HG02943 (cell line): ENCODE data around the gene ZC3H8.

Experiments used
- ATAC-seq: cut with Tn5 transposase; IDR thresholded peaks from one replicate; pipeline ENCODE4 v1.9.1; 2021; ENCODE audit warnings: mild to moderate bottlenecking, low read depth, moderate library complexity; ENCODE audit not compliant: unreplicated experiment

Gene ZC3H8

DNA sequence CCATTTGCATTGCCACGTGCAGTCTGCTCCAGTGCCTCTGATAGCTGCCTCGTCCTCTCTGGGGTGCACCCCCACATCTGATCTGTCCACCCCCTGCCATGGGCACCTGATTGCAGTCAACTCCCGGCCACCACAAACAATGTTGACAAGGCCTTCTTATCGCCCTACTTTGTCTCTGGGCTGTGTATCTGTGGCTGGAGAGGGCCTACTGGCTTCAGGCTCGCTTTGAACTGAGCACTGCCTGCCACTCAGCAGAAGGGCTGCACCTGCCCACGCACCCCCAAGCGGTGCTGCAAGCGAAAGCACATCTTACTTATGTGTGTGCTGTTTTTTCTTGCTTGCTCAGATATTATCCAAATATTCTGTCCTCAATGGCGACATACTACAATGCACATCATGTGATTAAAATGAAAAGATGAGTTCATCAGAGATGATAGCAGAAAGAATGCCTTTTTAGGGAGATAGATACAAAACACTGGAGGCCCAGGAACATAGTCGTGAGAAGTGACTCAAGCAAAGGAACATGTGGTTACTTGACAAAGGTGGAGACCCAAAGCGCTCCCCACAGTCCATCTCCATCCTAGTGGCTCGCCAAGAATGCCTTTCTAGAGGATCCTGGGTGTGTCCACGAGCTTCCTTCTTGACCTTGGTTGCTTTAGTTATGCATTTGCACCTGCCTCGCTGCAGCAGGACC is 87.9 kb downstream of the ZC3H8 start:
- ATAC-seq = no peak

DNA sequence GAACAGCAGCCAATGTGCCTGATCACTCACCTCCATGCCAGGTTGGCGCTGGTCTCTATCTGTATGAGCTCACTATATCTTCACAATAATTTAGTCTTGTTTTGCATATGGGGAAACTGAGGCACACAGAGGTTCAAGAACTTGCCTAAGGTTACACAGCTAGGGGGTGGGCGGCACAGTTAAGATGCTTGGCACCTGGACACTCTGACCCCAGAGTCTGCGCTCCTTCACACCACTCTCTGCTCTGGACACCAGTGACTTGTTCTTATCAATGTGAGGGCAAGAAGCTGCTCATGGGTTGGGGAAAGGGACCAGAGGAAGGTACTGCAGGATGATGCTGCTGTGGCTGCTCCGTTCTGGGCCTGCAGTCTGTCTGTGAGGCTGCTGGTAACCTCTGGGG is 89.5 kb downstream of the ZC3H8 start:
- ATAC-seq = no peak

DNA sequence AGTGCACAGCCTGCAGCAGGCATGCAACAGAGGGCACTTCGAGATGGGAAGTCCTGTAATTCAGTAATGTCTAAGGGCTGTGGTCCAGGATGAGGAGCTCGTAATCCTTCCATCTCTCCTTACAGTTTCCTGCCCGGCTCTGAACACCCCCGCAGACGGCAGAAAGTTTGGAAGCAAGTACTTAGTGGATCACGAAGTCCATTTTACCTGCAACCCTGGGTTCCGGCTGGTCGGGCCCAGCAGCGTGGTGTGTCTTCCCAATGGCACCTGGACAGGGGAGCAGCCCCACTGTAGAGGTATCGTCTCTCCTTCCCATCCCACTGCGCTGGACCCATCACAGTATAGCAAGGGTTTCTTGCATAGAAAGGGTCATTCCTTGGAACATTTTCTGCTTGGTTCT is 90.0 kb downstream of the ZC3H8 start:
- no peak for ATAC-seq

GRCh38 chr2:112163541-112163981 is 91.3 kb downstream of the ZC3H8 start:
- no peak for ATAC-seq

- no peak for ATAC-seq
Measured at GRCh38 chr2:112162956-112163355, 91.9 kb downstream of the ZC3H8 start.

DNA sequence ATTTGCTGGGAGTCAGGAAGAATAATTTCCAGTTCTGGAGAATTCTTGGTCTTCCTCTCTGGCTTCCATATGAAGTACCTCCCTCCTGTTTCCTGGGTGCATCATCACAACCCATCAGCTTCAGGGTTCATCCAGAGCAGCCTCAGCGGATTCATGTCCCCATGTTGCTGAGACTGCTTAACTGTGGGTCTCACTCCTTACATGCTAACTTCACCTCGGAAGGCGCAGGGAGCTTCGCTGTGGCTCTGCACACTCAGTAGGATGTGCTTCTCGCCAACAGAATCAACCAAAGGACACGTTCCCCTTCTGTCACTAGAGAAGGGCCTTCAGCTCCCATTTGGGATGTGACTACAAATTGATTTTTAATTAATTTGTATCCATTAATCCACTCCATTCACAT is 92.5 kb downstream of the ZC3H8 start:
- ATAC-seq = no peak
